Measurements from ENCODE around the gene LRRC66.

Gene LRRC66

GRCh38 chr4:52015366-52015765 lies 4.8 kb downstream of the LRRC66 start:
- H3K27me3 ChIP-seq (ENCODE audit: control insufficient read depth in 5 of 5, insufficient read depth in 4 of 5, low read length in 5 of 5): no peaks in the 10 kb centered on the region
- H3K9ac ChIP-seq (ENCODE audit: low read length in 5 of 5): no peak overlapping the region
- H3K36me3 ChIP-seq (ENCODE audit: control insufficient read depth in 5 of 5, insufficient read depth in 5 of 5, low read length in 5 of 5): peaks cover 4 to 11% (median 7%) of the 10 kb centered on the region in 5 donors
- no peak overlapping the region for H3K4me3 ChIP-seq (ENCODE audit: low read depth in 1 of 5, low read length in 5 of 5)
- peaks cover 0 to 3% (median 0%) of the 10 kb centered on the region in 5 donors for H3K4me1 ChIP-seq (ENCODE audit: control insufficient read depth in 5 of 5, insufficient read depth in 5 of 5, low read length in 5 of 5)
- no peaks in the 10 kb centered on the region for H3K9me3 ChIP-seq (ENCODE audit: control insufficient read depth in 5 of 5, low read length in 5 of 5)
- H3K27ac ChIP-seq (ENCODE audit: low read depth, low read length): no peak overlapping the region

GRCh38 chr4:52014903-52015302 lies 5.3 kb downstream of the LRRC66 start:
- Histone ChIP-seq H3K9me3 (ENCODE audit: control insufficient read depth in 5 of 5, low read length in 5 of 5) (no peaks in the 10 kb centered on the region), H3K36me3 (ENCODE audit: control insufficient read depth in 5 of 5, insufficient read depth in 5 of 5, low read length in 5 of 5) (peaks cover 3 to 10% (median 5%) of the 10 kb centered on the region in 5 donors), H3K27ac (ENCODE audit: low read depth, low read length) (no peak overlapping the region), H3K27me3 (ENCODE audit: control insufficient read depth in 5 of 5, insufficient read depth in 4 of 5, low read length in 5 of 5) (no peaks in the 10 kb centered on the region), H3K9ac (ENCODE audit: low read length in 5 of 5) (no peak overlapping the region), H3K4me1 (ENCODE audit: control insufficient read depth in 5 of 5, insufficient read depth in 5 of 5, low read length in 5 of 5) (no peaks in the 10 kb centered on the region), H3K4me3 (ENCODE audit: low read depth in 1 of 5, low read length in 5 of 5) (no peak overlapping the region)

GRCh38 chr4:52012651-52013050 lies 7.5 kb downstream of the LRRC66 start:
- Histone ChIP-seq H3K27ac (ENCODE audit: low read depth, low read length) (no peak overlapping the region), H3K36me3 (ENCODE audit: control insufficient read depth in 5 of 5, insufficient read depth in 5 of 5, low read length in 5 of 5) (peaks cover 3 to 10% (median 5%) of the 10 kb centered on the region in 5 donors), H3K9me3 (ENCODE audit: control insufficient read depth in 5 of 5, low read length in 5 of 5) (no peaks in the 10 kb centered on the region), H3K9ac (ENCODE audit: low read length in 5 of 5) (no peak overlapping the region), H3K27me3 (ENCODE audit: control insufficient read depth in 5 of 5, insufficient read depth in 4 of 5, low read length in 5 of 5) (no peaks in the 10 kb centered on the region), H3K4me3 (ENCODE audit: low read depth in 1 of 5, low read length in 5 of 5) (no peak overlapping the region), H3K4me1 (ENCODE audit: control insufficient read depth in 5 of 5, insufficient read depth in 5 of 5, low read length in 5 of 5) (no peaks in the 10 kb centered on the region)

GRCh38 chr4:52010986-52011385 lies 9.2 kb downstream of the LRRC66 start:
- no peaks in the 10 kb centered on the region for H3K4me1 ChIP-seq (ENCODE audit: control insufficient read depth in 5 of 5, insufficient read depth in 5 of 5, low read length in 5 of 5)
- no peak overlapping the region for H3K9ac ChIP-seq (ENCODE audit: low read length in 5 of 5)
- H3K27me3 ChIP-seq (ENCODE audit: control insufficient read depth in 5 of 5, insufficient read depth in 4 of 5, low read length in 5 of 5): no peaks in the 10 kb centered on the region
- H3K9me3 ChIP-seq (ENCODE audit: control insufficient read depth in 5 of 5, low read length in 5 of 5): no peaks in the 10 kb centered on the region
- H3K27ac ChIP-seq (ENCODE audit: low read depth, low read length): no peak overlapping the region
- H3K4me3 ChIP-seq (ENCODE audit: low read depth in 1 of 5, low read length in 5 of 5): no peak overlapping the region
- H3K36me3 ChIP-seq (ENCODE audit: control insufficient read depth in 5 of 5, insufficient read depth in 5 of 5, low read length in 5 of 5): peaks cover 3 to 7% (median 5%) of the 10 kb centered on the region in 5 donors

- Histone ChIP-seq H3K9ac (ENCODE audit: low read length in 5 of 5) (no peak overlapping the region), H3K36me3 (ENCODE audit: control insufficient read depth in 5 of 5, insufficient read depth in 5 of 5, low read length in 5 of 5) (peaks cover 0 to 7% (median 4%) of the 10 kb centered on the region in 5 donors), H3K4me1 (ENCODE audit: control insufficient read depth in 5 of 5, insufficient read depth in 5 of 5, low read length in 5 of 5) (peaks cover 0 to 9% (median 0%) of the 10 kb centered on the region in 5 donors), H3K27ac (ENCODE audit: low read depth, low read length) (no peak overlapping the region), H3K4me3 (ENCODE audit: low read depth in 1 of 5, low read length in 5 of 5) (no peak overlapping the region), H3K9me3 (ENCODE audit: control insufficient read depth in 5 of 5, low read length in 5 of 5) (no peaks in the 10 kb centered on the region), H3K27me3 (ENCODE audit: control insufficient read depth in 5 of 5, insufficient read depth in 4 of 5, low read length in 5 of 5) (no peaks in the 10 kb centered on the region)
Measured at GRCh38 chr4:52006887-52007286, 13.3 kb downstream of the LRRC66 start.

GRCh38 chr4:52005604-52006273 lies 14.4 kb downstream of the LRRC66 start:
- no peaks in the 10 kb centered on the region for H3K27me3 ChIP-seq (ENCODE audit: control insufficient read depth in 5 of 5, insufficient read depth in 4 of 5, low read length in 5 of 5)
- H3K9me3 ChIP-seq (ENCODE audit: control insufficient read depth in 5 of 5, low read length in 5 of 5): no peaks in the 10 kb centered on the region
- H3K4me3 ChIP-seq (ENCODE audit: low read depth in 1 of 5, low read length in 5 of 5): no peak overlapping the region
- H3K27ac ChIP-seq (ENCODE audit: low read depth, low read length): no peak overlapping the region
- H3K4me1 ChIP-seq (ENCODE audit: control insufficient read depth in 5 of 5, insufficient read depth in 5 of 5, low read length in 5 of 5): peaks cover 0 to 9% (median 0%) of the 10 kb centered on the region in 5 donors
- no peak overlapping the region for H3K9ac ChIP-seq (ENCODE audit: low read length in 5 of 5)
- H3K36me3 ChIP-seq (ENCODE audit: control insufficient read depth in 5 of 5, insufficient read depth in 5 of 5, low read length in 5 of 5): no peaks in the 10 kb centered on the region

GRCh38 chr4:52004414-52004813 lies 15.7 kb downstream of the LRRC66 start:
- no peak overlapping the region for H3K4me3 ChIP-seq (ENCODE audit: low read depth in 1 of 5, low read length in 5 of 5)
- peaks cover 0 to 9% (median 0%) of the 10 kb centered on the region in 5 donors for H3K4me1 ChIP-seq (ENCODE audit: control insufficient read depth in 5 of 5, insufficient read depth in 5 of 5, low read length in 5 of 5)
- H3K27ac ChIP-seq (ENCODE audit: low read depth, low read length): no peak overlapping the region
- H3K27me3 ChIP-seq (ENCODE audit: control insufficient read depth in 5 of 5, insufficient read depth in 4 of 5, low read length in 5 of 5): no peaks in the 10 kb centered on the region
- H3K9ac ChIP-seq (ENCODE audit: low read length in 5 of 5): no peak overlapping the region
- H3K9me3 ChIP-seq (ENCODE audit: control insufficient read depth in 5 of 5, low read length in 5 of 5): no peaks in the 10 kb centered on the region
- no peaks in the 10 kb centered on the region for H3K36me3 ChIP-seq (ENCODE audit: control insufficient read depth in 5 of 5, insufficient read depth in 5 of 5, low read length in 5 of 5)

- Histone ChIP-seq H3K4me3 (ENCODE audit: low read depth in 1 of 5, low read length in 5 of 5) (no peak overlapping the region), H3K9me3 (ENCODE audit: control insufficient read depth in 5 of 5, low read length in 5 of 5) (no peaks in the 10 kb centered on the region), H3K27me3 (ENCODE audit: control insufficient read depth in 5 of 5, insufficient read depth in 4 of 5, low read length in 5 of 5) (no peaks in the 10 kb centered on the region)
Measured at GRCh38 chr4:52001616-52002015, 18.5 kb downstream of the LRRC66 start.

GRCh38 chr4:51999250-51999649 lies 20.9 kb downstream of the LRRC66 start:
- no peak overlapping the region for H3K9ac ChIP-seq (ENCODE audit: low read length in 5 of 5)
- no peak overlapping the region for H3K27ac ChIP-seq (ENCODE audit: low read depth, low read length)
- no peaks in the 10 kb centered on the region for H3K9me3 ChIP-seq (ENCODE audit: control insufficient read depth in 5 of 5, low read length in 5 of 5)
- H3K4me1 ChIP-seq (ENCODE audit: control insufficient read depth in 5 of 5, insufficient read depth in 5 of 5, low read length in 5 of 5): peaks cover 0 to 13% (median 6%) of the 10 kb centered on the region in 5 donors
- H3K27me3 ChIP-seq (ENCODE audit: control insufficient read depth in 5 of 5, insufficient read depth in 4 of 5, low read length in 5 of 5): no peaks in the 10 kb centered on the region
- H3K4me3 ChIP-seq (ENCODE audit: low read depth in 1 of 5, low read length in 5 of 5): no peak overlapping the region
- no peaks in the 10 kb centered on the region for H3K36me3 ChIP-seq (ENCODE audit: control insufficient read depth in 5 of 5, insufficient read depth in 5 of 5, low read length in 5 of 5)

More at GRCh38 chr4:52001616-52002015, 18.5 kb downstream of the LRRC66 start:
- Histone ChIP-seq H3K9ac (ENCODE audit: low read length in 5 of 5) (no peak overlapping the region), H3K36me3 (ENCODE audit: control insufficient read depth in 5 of 5, insufficient read depth in 5 of 5, low read length in 5 of 5) (no peaks in the 10 kb centered on the region), H3K4me1 (ENCODE audit: control insufficient read depth in 5 of 5, insufficient read depth in 5 of 5, low read length in 5 of 5) (peaks cover 0 to 9% (median 0%) of the 10 kb centered on the region in 5 donors), H3K27ac (ENCODE audit: low read depth, low read length) (no peak overlapping the region)

GRCh38 chr4:51998837-51999236 lies 21.3 kb downstream of the LRRC66 start:
- H3K4me3 ChIP-seq (ENCODE audit: low read depth in 1 of 5, low read length in 5 of 5): no peak overlapping the region
- H3K9me3 ChIP-seq (ENCODE audit: control insufficient read depth in 5 of 5, low read length in 5 of 5): no peaks in the 10 kb centered on the region
- H3K4me1 ChIP-seq (ENCODE audit: control insufficient read depth in 5 of 5, insufficient read depth in 5 of 5, low read length in 5 of 5): peaks cover 0 to 13% (median 6%) of the 10 kb centered on the region in 5 donors
- no peaks in the 10 kb centered on the region for H3K36me3 ChIP-seq (ENCODE audit: control insufficient read depth in 5 of 5, insufficient read depth in 5 of 5, low read length in 5 of 5)
- no peaks in the 10 kb centered on the region for H3K27me3 ChIP-seq (ENCODE audit: control insufficient read depth in 5 of 5, insufficient read depth in 4 of 5, low read length in 5 of 5)
- no peak overlapping the region for H3K27ac ChIP-seq (ENCODE audit: low read depth, low read length)
- H3K9ac ChIP-seq (ENCODE audit: low read length in 5 of 5): no peak overlapping the region

Data from subcutaneous abdominal adipose tissue (tissue), 5 donors.